HepG2 (cell line): ENCODE data around the gene SSBP2. TPM values are rescaled to one million over a fixed set of nuclear protein-coding genes. Genes with fewer than 3 reads are reported as not detected.

Experiments
- E2F5 ChIP-seq: sonication (generic); formaldehyde crosslinking; conservative IDR thresholded peaks from 2 replicates; pipeline ENCODE4 v1.4.0; 2020; ENCODE audit warnings: missing genetic modification reagents
- NR1H2 ChIP-seq: sonication (generic); formaldehyde crosslinking; IDR thresholded peaks from 2 replicates; pipeline ENCODE4 v1.8.1; 2022; ENCODE audit warnings: low read depth, missing genetic modification reagents, borderline replicate concordance
- PAXIP1 ChIP-seq: sonication (generic); formaldehyde crosslinking; conservative IDR thresholded peaks from 2 replicates; pipeline ENCODE4 v1.4.0; 2020; ENCODE audit warnings: mild to moderate bottlenecking, missing genetic modification reagents, moderate library complexity
- RARG ChIP-seq: sonication (generic); formaldehyde crosslinking; IDR thresholded peaks from 2 replicates; pipeline ENCODE4 v1.4.0; 2020; ENCODE audit warnings: low read depth, mild to moderate bottlenecking, missing genetic modification reagents
- SKIL ChIP-seq: sonication (generic); formaldehyde crosslinking; IDR thresholded peaks from 2 replicates; pipeline ENCODE4 v1.8.0; 2022; ENCODE audit warnings: missing genetic modification reagents, mild to moderate bottlenecking, moderate library complexity, borderline replicate concordance
- ZNF264 ChIP-seq: sonication (generic); formaldehyde crosslinking; IDR thresholded peaks from 2 replicates; pipeline ENCODE4 v1.4.0; 2020; ENCODE audit warnings: missing genetic modification reagents
- ZNF383 ChIP-seq: sonication (generic); formaldehyde crosslinking; IDR thresholded peaks from 2 replicates; pipeline ENCODE4 v1.4.0; 2020; ENCODE audit warnings: missing genetic modification reagents, mild to moderate bottlenecking, borderline replicate concordance
- polyA plus RNA-seq, 8 experiments: library from polyadenylated mRNA; depleted of rRNA in 3 of 8; stranded (reverse) in 7 of 8; unstranded in 1 of 8; fragments of >200 nt; fragmentation: Illumina TruSeq in 4 of 8; extraction: Trizol in 4 of 8; gene quantifications; 2 replicates each; pipeline versions ENCODE4 v1.2.1 to v1.2.3, GENCODE V29; 2011 to 2016; ENCODE audit warnings: low read depth in 4 of 8, missing spikeins in 1 of 8, mixed read lengths in 1 of 8; ENCODE audit not compliant: insufficient read depth in 1 of 8
- total RNA-seq, 5 experiments: library from RNA; depleted of rRNA; stranded (reverse); fragments of >200 nt; fragmentation: Illumina TruSeq; extraction: Trizol; gene quantifications; 2 replicates each; pipeline ENCODE4 v1.2.3, GENCODE V29; 2016; ENCODE audit warnings: low read depth in 1 of 5

The SSBP2 gene
- total and polyA plus RNA-seq, 2 of the 13 experiments (the other 11 are each of a cell fraction or from before 2014, with no cell fraction given), result 0.16 TPM; not detected in 1

- TF ChIP-seq SKIL (CRISPR knock-in tag) (no peak), NR1H2 (CRISPR knock-in tag) (no peak), E2F5 (CRISPR knock-in tag) (no peak), RARG (no peak), ZNF264 (CRISPR knock-in tag) (no peak), PAXIP1 (no peak), ZNF383 (CRISPR knock-in tag) (no peak)
These were observed 208.7 kb downstream of the SSBP2 start (continued) for GRCh38 chr5:81542242-81542641.
